GM18498 (cell line): Measurements from ENCODE around the gene FAM81A.

Experiments used
- ATAC-seq: cut with Tn5 transposase; IDR thresholded peaks from one replicate; pipeline ENCODE4 v1.9.1; 2021; ENCODE audit warnings: mild to moderate bottlenecking, moderate library complexity; ENCODE audit not compliant: unreplicated experiment

FAM81A gene

DNA sequence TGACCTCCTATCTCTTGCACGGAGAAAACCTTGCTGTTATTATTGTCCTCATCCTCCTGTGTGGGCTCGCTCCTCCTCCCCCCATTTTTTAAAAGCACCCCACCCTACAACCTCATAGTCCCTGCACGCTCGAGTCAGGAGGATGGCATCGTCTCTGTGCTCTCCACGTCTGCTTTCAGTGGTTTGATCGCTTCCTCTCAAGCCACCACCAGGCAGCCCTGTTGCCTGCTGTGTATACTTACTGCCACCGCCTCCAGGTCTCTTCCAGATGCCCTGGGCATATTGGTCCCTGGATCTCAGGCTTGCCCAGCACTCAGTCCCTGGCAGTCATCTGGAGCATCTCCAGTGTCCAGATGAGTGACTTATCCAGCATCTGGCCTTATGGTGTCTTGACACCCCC is 131.5 kb downstream of the FAM81A start:
- ATAC-seq = no peak

DNA sequence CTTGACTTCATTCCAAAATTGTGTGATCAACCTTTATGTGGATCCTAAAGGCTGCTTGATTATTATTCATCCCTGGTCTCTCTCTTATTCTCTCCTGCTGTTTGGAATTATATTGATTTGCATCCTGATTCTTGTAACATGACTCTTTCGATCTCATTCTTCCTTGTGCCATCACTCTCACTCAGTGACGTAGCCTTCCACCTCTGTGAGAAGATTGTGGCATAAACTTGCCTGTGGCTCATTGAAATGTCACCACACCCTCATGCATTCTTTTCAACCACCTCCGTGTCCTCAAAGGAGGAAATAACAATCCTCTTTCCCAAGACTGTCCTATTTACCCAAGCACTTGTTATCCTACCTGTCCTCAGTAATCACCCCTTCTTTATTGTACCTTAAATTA is 132.3 kb downstream of the FAM81A start:
- no peak for ATAC-seq

DNA sequence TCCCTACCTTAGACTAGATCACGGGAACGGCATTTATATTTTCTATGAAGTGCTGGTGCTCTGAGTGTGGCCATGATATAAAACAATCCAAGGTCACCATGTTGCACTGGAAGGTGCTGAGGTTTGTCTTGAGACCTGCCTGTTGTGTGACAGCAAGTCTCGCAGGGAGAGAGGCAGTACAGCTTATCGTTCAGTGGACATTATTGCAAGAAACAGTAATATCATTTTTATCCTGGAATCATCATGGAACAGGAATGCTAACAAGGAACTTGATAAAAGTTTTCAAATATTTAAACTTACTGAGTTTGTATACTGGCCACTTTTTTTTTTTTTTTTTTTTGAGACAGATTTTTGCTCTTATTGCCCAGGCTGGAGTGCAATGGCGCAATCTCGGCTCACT is 133.6 kb downstream of the FAM81A start:
- ATAC-seq = no peak
